ENCODE measurements around the gene UNC5C.
A peak's percentile ranks its signal among the peaks of the same experiment; 100 is the strongest.

Gene UNC5C

GRCh38 chr4:95386410-95386809, 162.4 kb downstream of the UNC5C start:
- peak; percentile 26 for DNase-seq

- DNase-seq = peak; percentile 46
These were observed 166.8 kb downstream of the UNC5C start for GRCh38 chr4:95381843-95382580.

- peak; percentile 35 for DNase-seq
These were observed 169.1 kb downstream of the UNC5C start for GRCh38 chr4:95379633-95380032.

- DNase-seq = peak; percentile 97
These were observed 171.3 kb downstream of the UNC5C start for GRCh38 chr4:95377366-95377900.

GRCh38 chr4:95371476-95372224, 177.1 kb downstream of the UNC5C start:
- no peak for DNase-seq

- no peak for DNase-seq
These were observed 180.9 kb downstream of the UNC5C start for GRCh38 chr4:95367824-95368223.

- DNase-seq = no peak
These were observed 184.8 kb downstream of the UNC5C start for GRCh38 chr4:95363966-95364365.

- no peak for DNase-seq
These were observed 185.2 kb downstream of the UNC5C start for GRCh38 chr4:95363559-95363925.

- DNase-seq = peak; percentile 75
These were observed 185.7 kb downstream of the UNC5C start for GRCh38 chr4:95362906-95363558.

- DNase-seq = no peak
These were observed 186.7 kb downstream of the UNC5C start for GRCh38 chr4:95362066-95362465.

- DNase-seq = no peak
These were observed 187.1 kb downstream of the UNC5C start for GRCh38 chr4:95361696-95361965.

- no peak for DNase-seq
These were observed 187.7 kb downstream of the UNC5C start for GRCh38 chr4:95360906-95361695.

- no peak for DNase-seq
These were observed 188.4 kb downstream of the UNC5C start for GRCh38 chr4:95360256-95360903.

- DNase-seq = no peak
These were observed 190.4 kb downstream of the UNC5C start for GRCh38 chr4:95358421-95358820.

GRCh38 chr4:95355021-95355420, 193.8 kb downstream of the UNC5C start:
- DNase-seq = no peak

- DNase-seq = no peak
These were observed 200.4 kb downstream of the UNC5C start for GRCh38 chr4:95348418-95348817.

- DNase-seq = no peak
These were observed 205.5 kb downstream of the UNC5C start for GRCh38 chr4:95343235-95343634.

GRCh38 chr4:95340191-95340590, 208.6 kb downstream of the UNC5C start:
- no peak for DNase-seq

- no peak for DNase-seq
These were observed 223.1 kb downstream of the UNC5C start for GRCh38 chr4:95325665-95326064.

GRCh38 chr4:95319169-95319568, 229.6 kb downstream of the UNC5C start:
- DNase-seq = no peak

- no peak for DNase-seq
These were observed 230.3 kb downstream of the UNC5C start for GRCh38 chr4:95318483-95318882.

- no peak for DNase-seq
These were observed 230.7 kb downstream of the UNC5C start for GRCh38 chr4:95318044-95318443.

All from NCI-H82 (cell line).